Endothelial cell of umbilical vein (primary cell): ENCODE data around the gene CGNL1.

Experiments used
- CTCF ChIP-seq, 2 donors: IDR thresholded peaks; 1 replicate in 1 of 2; 2 replicates in 1 of 2; pipeline ENCODE4 v1.5.1; 2011; ENCODE audit warnings: low read length in 2 of 2, mild to moderate bottlenecking in 2 of 2, moderate library complexity in 2 of 2, control low read depth in 1 of 2, inconsistent platforms in 1 of 2, low read depth in 1 of 2; ENCODE audit not compliant: insufficient read depth in 1 of 2; ENCODE audit errors: extremely low read depth in 1 of 2
- EZH2 ChIP-seq: IDR thresholded peaks from 2 replicates; pipeline ENCODE4 v1.6.1; 2012; ENCODE audit warnings: borderline replicate concordance, low read depth, mild to moderate bottlenecking, moderate library complexity, low read length, inconsistent platforms; ENCODE audit not compliant: severe bottlenecking
- POLR2A ChIP-seq: IDR thresholded peaks from 2 replicates; pipeline ENCODE4 v1.6.1; 2012; ENCODE audit warnings: low read depth, mild to moderate bottlenecking, control low read depth, low read length
- POLR2AphosphoS5 ChIP-seq: IDR thresholded peaks from 2 replicates; pipeline ENCODE4 v1.6.1; 2012; ENCODE audit warnings: low read depth, mild to moderate bottlenecking, control low read depth, low read length, moderate library complexity; ENCODE audit not compliant: insufficient read depth

DNA sequence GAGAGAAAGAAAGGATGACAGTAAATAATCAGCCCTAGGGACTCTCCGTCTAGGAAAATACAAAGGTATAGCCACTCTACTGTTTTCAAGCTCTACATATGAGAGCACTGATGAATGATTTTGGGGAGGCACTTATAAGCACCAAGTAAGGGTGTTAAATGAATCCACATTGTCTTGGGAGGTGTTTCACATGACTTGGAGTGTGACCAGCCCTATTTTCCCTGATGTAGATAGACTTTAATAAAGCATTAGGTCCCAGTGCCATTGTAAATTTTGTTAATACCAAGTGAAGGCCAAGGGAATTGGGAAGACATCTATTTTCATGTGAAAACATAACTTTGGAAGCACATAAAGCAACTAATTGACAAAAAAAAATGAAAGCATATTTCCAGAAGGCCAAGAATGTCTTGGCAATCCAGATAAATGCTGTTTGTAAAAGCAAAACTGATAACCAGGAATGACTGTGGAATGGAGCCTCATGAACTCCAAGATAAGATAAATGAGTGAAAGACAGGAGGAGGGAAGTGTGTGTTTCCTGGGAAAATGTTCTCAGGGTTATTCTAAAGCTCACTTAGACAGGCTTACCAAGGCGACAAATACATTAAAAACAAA is 119.4 kb downstream of the CGNL1 start:
- no peak for TF ChIP-seq CTCF (IDR thresholded peaks at IDR 0.05; ENCODE audit: extremely low read depth in 1 of 2, insufficient read depth in 1 of 2, low read depth in 1 of 2, low read length in 2 of 2)
- TF ChIP-seq POLR2A: no peak
- no peak for TF ChIP-seq POLR2AphosphoS5
- TF ChIP-seq EZH2: no peak
